GM21423 (cell line): ENCODE data around the gene MED13L.

Experiments
- ATAC-seq: cut with Tn5 transposase; IDR thresholded peaks from one replicate; pipeline ENCODE4 v1.9.1; 2021; ENCODE audit warnings: mild to moderate bottlenecking, moderate library complexity; ENCODE audit not compliant: unreplicated experiment

MED13L gene

DNA sequence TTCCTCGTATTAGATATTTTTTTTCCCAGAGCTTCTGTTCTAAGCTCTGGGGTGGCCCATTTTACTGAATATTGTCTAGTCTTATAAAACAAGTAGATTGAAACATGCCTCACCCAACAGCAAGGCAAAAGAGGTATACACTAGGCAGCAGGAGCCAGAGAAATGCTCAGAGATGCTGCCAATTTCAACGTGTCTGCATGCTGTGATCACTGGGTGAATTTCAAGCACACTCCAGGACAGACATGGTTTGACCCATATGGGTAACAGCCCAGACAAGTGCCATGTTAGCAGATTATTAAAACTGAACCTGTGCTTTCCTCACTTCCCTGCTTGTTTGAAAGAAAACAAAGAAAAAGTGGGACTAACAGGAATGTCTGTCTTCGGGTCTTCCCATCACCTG lies 321.3 kb downstream of the MED13L start:
- no peak for ATAC-seq

GRCh38 chr12:115953450-115953849 lies 324.0 kb downstream of the MED13L start:
- ATAC-seq: no peak

DNA sequence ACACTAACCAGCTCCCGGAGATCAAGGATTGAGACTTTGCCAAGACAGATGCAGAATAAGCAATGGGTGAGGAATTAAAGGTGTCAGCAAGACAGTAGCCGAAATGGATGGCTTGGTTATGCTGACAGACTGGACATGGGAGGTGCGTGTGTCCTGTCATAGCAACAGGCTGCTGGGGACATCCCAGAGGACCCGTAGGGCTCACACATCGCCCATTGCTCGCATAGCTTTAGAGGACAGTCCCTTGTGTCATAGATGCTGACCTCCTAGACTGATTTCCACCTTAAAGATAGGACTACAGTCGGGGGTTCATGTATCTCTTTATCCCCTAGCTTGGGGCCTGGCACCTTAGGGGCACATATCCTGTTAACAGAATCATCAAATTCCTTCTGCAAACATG lies 324.5 kb downstream of the MED13L start:
- no peak for ATAC-seq

DNA sequence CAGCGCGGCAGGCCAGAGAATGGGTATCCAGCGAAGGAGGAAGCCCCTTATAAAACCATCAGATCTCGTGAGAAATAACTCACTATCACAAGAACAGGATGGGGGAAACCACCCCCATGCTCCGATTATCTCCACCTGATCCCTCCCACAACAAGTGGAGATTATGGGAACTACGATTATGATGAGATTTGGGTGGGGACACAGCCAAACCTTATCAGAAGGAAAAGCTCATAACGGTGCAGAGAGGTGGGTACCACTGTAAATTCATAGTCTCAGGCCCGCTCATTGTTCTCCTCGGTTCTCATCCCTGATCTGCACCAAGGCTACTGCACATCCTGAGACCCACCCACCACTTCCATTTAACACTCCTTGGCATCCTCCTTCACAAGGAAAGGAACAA lies 326.5 kb downstream of the MED13L start:
- ATAC-seq: no peak

DNA sequence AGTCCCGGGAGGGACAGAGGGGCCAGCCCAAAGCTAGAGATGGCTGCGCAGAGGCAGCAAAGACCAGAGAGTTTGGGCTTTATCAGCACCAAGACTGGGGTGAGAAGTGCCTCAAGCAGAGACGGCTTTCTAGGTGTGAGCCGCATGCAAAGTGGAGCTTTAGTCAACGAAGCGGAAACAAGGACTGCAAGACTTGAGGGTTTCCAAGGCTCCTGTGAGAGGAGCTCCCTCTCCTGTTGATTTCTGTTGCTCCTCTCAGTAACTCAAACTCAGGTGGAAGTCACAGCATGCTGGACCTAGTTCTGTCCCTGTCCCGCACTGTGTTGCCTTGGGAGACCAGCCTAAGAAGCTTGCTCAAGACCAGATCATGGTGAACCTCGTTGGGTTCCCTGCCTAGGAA lies 327.8 kb downstream of the MED13L start:
- no peak for ATAC-seq

DNA sequence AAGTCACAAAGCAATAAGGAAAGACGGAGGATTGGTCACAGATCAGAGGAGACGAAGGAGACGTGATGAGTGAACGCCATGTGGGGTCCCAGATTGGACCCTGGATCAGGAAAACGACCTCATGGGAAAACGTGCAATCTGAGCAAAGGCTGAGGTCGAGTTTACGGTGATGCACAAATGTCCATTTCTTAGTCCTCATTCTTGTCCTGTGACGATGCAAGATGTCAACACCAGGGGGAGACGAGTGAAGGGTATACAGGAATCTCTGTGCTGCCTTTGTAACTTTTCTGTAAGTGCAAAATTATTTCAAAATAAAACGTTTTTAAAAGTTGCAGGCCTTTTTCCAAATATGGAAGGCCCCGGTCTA lies 329.8 kb downstream of the MED13L start:
- ATAC-seq: no peak

DNA sequence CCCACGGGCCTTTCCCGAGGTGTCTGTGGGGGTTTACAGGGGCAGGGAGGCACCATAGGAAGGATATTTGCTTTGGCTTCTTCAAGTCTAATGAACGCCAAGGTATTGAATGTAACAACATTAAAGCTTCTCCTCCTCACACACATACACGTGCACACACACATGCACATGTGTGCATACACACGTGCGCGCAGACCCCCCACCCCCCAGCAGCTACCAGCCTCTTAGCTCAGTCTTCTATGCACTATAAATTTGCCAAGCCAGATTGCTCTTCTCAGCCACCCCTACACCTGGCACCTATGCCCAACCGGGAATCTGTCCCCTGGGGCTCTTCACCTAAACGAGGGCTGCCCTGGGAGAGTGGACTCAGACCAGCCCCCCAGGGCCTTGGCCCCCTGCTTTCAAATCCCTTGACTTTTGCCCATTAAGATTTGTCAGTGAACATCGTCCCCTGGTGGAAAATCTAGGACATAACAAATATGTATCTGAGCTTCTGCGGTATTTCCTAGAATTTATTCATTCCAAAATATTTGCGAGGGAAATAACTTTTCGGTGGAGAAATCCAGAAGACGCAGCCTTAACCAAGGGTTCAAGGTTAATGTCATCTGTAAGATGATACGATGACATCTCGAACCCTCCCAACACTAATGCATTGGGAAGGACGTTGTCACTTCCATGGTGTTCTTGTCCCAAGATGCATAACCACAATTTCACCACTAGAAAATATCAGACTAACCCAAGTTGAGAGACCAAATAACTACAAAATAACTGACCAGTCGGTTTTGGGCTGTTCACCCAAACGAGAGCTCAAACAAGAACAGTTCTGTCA lies 330.4 kb downstream of the MED13L start:
- no peak for ATAC-seq

DNA sequence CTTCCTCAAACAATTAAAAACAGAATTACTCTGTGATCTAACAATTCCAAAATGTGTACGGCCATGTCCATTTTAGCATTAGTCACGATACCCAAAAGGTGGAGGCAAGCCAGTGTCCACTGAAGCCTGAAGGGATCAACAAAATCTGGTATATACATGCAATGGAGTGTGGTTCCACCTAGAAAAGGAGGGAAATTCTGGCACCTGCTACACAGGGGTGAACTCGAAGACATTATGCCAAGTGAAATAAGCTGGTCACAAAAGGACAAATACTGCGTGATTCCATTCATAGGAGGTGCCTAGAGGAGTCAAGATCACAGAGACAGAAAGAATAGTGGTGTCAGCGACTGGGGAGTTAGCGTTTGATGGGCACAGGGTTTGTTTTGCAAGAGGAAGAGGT lies 331.4 kb downstream of the MED13L start:
- ATAC-seq: no peak

DNA sequence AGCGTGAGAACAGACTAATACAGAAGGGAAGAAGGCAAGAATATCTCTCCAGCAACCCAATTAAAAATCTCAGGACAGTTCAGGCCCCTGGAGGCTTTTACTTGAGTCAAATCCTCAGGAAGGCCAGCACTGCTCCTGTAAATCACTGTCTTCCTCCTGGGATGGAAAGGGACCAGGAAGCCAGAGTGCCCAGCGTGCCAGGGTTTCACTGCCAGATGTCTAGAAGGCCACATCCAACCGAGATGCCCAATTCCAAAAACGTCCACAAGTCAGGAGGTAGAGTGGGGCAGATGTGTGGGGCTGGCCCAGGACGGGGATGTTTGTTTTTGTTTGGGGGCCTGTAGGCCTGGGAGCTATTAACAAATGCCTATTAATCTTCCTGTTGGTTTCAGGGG lies 332.0 kb downstream of the MED13L start:
- ATAC-seq: no peak

- ATAC-seq: no peak
Observed at GRCh38 chr12:115944837-115945490, 332.5 kb downstream of the MED13L start.

DNA sequence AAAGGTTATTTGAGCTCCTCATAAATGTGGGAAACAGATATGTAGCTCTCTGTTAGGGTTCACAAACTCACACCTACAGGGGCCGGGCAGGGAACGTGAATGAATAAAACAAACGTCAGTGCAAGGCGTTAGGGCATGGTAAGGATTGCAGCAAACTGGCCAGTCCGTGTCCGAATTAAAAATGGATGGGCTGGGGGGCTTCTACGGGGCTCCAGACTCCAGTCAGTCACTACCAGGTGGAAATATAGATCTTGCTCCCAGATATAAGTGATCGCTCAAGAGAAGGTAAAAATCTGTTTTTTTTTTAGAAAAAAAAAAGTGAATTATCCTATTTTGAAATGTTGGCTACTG lies 333.1 kb downstream of the MED13L start:
- ATAC-seq: no peak

DNA sequence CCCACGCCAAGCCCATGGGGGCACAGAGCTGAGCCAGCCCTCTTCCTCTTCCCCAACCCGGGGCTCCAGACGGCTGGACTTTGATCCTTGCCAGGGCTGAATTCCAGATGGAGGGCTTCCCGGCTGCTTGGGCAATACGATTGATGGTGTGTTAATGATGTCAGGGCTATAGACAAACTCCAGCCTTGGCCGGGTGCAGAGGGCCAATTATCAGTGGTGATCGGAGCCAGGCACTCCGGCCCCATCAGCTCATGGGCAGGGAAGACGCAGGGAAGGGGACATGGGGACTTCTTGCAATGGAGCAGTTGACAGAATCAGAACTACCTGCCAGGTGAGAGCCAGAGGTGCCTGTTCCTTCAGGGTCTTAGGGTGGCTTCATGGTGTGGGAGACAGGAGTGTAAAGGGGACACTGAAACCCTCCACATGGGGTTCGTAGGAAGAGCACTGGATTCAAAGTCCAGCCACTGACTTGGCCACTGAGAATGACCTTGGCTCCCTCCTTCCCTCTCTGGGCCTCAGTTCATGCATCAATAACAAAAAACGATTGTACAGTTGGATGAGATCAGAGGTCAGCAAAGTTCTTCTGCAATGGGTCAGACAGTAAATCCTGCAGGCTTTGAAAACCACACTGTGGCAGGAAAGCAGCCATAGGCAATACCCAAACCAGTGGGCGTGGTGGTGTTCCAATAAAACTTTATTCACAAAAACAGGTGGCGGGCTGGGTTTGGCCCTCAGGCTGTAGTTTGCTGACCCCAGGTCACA lies 333.7 kb downstream of the MED13L start:
- no peak for ATAC-seq

DNA sequence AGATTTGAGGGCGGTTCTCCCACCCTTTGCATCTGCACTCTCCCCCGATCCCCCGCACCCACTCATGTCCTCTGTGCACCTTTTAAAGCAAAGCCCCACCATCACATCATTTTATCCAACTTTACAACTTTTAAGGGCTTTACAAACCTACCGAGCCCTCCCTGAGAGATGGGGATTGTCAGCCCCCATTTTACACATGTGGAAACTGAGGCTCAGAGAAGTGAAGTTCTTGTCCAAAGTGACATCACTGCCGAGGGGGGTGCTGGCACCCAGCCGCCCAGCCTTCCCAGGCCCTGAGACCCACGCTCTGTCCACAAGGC lies 334.2 kb downstream of the MED13L start:
- no peak for ATAC-seq

- no peak for ATAC-seq
Observed at GRCh38 chr12:115942346-115942745, 335.1 kb downstream of the MED13L start.

- no peak for ATAC-seq
Observed at GRCh38 chr12:115941362-115941761, 336.1 kb downstream of the MED13L start.

- ATAC-seq: no peak
Observed at GRCh38 chr12:115938794-115939377, 338.6 kb downstream of the MED13L start.

DNA sequence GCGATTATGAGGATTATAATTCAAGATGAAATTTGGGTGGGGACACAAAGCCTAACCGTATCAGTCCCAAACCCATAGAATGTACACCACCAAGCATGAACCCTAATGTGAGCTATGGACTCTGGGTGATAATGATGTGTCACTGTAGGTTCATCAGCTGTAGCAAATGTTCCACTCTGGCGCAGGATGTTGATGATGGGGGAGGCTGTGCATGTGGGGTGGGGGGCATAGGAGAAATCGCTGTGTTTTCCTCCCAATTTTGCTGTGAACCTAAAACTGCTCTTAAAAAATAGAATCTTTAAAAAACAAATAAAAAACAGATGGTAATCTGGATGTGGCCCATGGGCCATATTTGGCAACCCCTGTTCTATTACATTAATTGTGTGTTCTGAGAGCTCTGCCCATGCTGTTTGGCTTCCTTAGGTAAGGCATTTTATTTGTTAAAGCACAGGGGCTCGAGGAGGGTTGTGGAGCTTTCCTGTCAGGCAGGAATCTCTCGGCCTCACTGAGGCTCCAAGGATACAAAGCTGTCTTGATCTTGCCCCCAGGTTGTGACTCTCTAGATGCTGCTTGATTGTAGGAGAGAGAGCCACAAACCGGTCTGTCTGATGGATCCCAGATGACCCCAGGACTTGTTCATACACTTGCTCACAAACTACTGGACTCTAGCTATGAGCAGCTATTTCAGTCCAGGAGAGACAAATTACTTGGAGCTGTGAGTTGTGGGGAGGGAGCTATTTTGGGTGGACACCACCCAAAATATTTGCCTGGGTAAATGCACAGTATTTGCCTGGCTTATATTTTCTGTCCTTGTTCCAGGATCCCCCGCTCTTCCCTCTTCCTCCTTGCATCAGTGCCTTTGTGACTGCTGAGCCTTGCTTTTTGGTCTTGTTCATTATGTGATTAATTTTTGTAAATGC lies 340.2 kb downstream of the MED13L start:
- ATAC-seq: no peak

DNA sequence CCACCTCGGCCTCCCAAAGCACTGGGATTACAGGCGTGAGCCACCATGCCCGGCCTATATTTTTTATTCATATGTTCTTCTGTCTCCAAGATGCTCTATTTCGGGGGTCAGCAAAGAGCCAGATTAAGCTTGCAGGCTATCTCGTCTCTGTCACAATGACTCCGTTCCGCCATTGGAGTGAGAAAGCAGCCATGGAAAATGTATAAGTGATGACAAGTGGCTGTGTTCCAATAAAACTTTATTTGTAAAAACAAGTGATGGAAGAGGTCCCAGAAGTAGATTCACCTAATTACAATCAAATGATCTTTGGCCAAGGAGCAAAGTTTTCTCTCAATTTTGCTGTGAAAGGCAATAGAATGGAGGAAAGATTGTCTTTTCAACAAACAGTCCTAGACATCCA lies 342.6 kb downstream of the MED13L start:
- no peak for ATAC-seq

DNA sequence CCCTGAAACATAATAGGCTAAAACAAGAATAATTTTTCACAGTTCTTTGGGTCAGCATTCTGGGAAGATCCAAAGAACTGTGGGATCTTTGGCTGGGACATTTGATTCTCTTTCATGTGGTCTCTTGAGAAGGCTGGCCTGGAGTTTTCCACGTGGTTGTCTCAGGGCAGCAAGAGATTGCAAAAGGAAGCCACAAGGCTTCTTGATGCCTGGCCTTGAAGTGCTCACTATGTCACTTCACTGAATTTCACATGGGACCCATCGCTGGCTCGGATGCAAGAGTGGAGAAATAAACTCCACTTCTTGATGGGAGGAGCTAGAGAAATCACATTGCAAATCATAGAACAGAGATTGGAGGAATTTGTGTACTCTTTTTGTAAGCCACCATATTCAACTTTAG lies 343.4 kb downstream of the MED13L start:
- ATAC-seq: no peak

- ATAC-seq: no peak
Observed at GRCh38 chr12:115932066-115932465, 345.4 kb downstream of the MED13L start.

DNA sequence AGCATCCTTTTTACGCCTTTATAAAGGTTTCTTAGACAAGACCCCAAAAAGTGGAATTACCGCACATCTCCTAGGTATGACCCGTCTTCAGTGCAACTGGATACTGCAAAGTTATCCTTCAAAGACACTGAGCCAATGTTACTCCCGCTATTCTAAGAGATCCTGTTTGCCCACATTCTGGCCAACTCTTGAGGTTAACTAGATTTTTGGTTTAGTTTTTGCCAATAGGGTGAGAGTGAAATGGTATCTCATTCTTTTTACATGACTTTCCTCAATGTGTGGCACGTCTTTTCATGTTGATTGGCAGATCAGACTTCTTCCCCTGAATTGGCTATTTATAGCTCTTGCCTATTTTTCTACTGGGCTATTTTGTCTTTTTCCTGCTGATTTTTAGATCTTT lies 347.2 kb downstream of the MED13L start:
- ATAC-seq: no peak
